ENCODE data around the gene THADA. TPM values are rescaled to one million over a fixed set of nuclear protein-coding genes. Genes with fewer than 3 reads are reported as not detected.

THADA gene
- polyA plus RNA-seq, 3 donors, result 7.3 to 11.2 (median 9.7) TPM

- peak overlapping the region in 1 of 2 donors; percentile 99 for H3K27ac ChIP-seq (ENCODE audit: low read depth in 1 of 2, low read length in 2 of 2)
- H3K4me1 Mint-ChIP-seq, result peaks cover 64% of the 10 kb centered on the region
Measured at GRCh38 chr2:43405829-43406228, 190.0 kb downstream of the THADA start.

GRCh38 chr2:43402452-43402937 is 193.3 kb downstream of the THADA start:
- Mint-ChIP-seq H3K36me3 (peaks cover 14 to 23% of the 10 kb centered on the region in 2 donors), H3K4me3 (no peak overlapping the region), H3K27me3 (ENCODE audit: low read depth in 3 of 3) (peaks cover 0 to 1% (median 0%) of the 10 kb centered on the region in 3 donors), H3K4me1 (peaks cover 58% of the 10 kb centered on the region), H3K27ac (peak overlapping the region in 5 of 7 donors; percentile 12 to 71 (median 30)), H3K9me3 (no peaks in the 10 kb centered on the region)
- H3K36me3 ChIP-seq (replicated peaks in 1 of 2; ENCODE audit: control insufficient read depth in 1 of 2, insufficient read depth in 2 of 2, low read length in 2 of 2), result peaks cover 5 to 6% of the 10 kb centered on the region in 2 donors
- no peak overlapping the region for H3K27ac ChIP-seq (ENCODE audit: low read depth in 1 of 2, low read length in 2 of 2)
- H3K4me3 ChIP-seq (replicated peaks in 1 of 3; ENCODE audit: low read depth in 2 of 3, low read length in 3 of 3), result no peak overlapping the region
- no peak for TF ChIP-seq CTCF (IDR thresholded peaks at IDR 0.05)
- DNase-seq, result no peak
- WGBS (ENCODE audit: insufficient coverage), result 95% methylated on average over 4 of the region's 4 CpGs
- no peaks in the 10 kb centered on the region for H3K27me3 ChIP-seq (ENCODE audit: control insufficient read depth in 2 of 2, insufficient read depth in 2 of 2, low read length in 2 of 2)
- intact Hi-C loops (cut with micrococcal nuclease), result loop anchor here (10.0 kb wide), 1 partner anchor 98 kb away; no protein-coding TSS in a partner anchor
- H2AFZ ChIP-seq (ENCODE audit: insufficient read depth, low read depth, low read length, poor library complexity, severe bottlenecking), result no peak overlapping the region
- H3K4me1 ChIP-seq (ENCODE audit: control insufficient read depth in 1 of 2, insufficient read depth in 2 of 2, low read length in 2 of 2), result peaks cover 31 to 51% of the 10 kb centered on the region in 2 donors
- no peak overlapping the region for H3K9ac ChIP-seq (ENCODE audit: insufficient read depth, low read length, poor library complexity, severe bottlenecking)
- H4K20me1 ChIP-seq (ENCODE audit: insufficient read depth, low read length), result no peaks in the 10 kb centered on the region
- peaks cover 4% of the 10 kb centered on the region for H3K79me2 ChIP-seq (ENCODE audit: insufficient read depth, low read length)
- H3K4me2 ChIP-seq (replicated peaks; ENCODE audit: extremely low read depth, low read length, poor library complexity, severe bottlenecking), result no peak overlapping the region
- H3K9me3 ChIP-seq (replicated peaks in 1 of 2; ENCODE audit: control insufficient read depth in 1 of 2, insufficient read depth in 1 of 2, low read length in 2 of 2), result no peaks in the 10 kb centered on the region

More at GRCh38 chr2:43405829-43406228, 190.0 kb downstream of the THADA start:
- no peaks in the 10 kb centered on the region for H3K27me3 ChIP-seq (ENCODE audit: control insufficient read depth in 2 of 2, insufficient read depth in 2 of 2, low read length in 2 of 2)
- WGBS (ENCODE audit: insufficient coverage), result no CpG with 5 or more reads among the region's 1 CpG
- no peak overlapping the region for H3K4me2 ChIP-seq (replicated peaks; ENCODE audit: extremely low read depth, low read length, poor library complexity, severe bottlenecking)
- Mint-ChIP-seq H3K27ac (peak overlapping the region in 4 of 7 donors; percentile 31 to 71 (median 58)), H3K27me3 (ENCODE audit: low read depth in 3 of 3) (peaks cover 0 to 1% (median 0%) of the 10 kb centered on the region in 3 donors), H3K4me3 (no peak overlapping the region), H3K9me3 (no peaks in the 10 kb centered on the region), H3K36me3 (peaks cover 9 to 12% of the 10 kb centered on the region in 2 donors)
- peaks cover 8% of the 10 kb centered on the region for H3K79me2 ChIP-seq (ENCODE audit: insufficient read depth, low read length)
- no peaks in the 10 kb centered on the region for H4K20me1 ChIP-seq (ENCODE audit: insufficient read depth, low read length)
- intact Hi-C loops (cut with micrococcal nuclease), result loop anchor here (10.0 kb wide), 1 partner anchor 101 kb away; no protein-coding TSS in a partner anchor
- H3K4me3 ChIP-seq (replicated peaks in 1 of 3; ENCODE audit: low read depth in 2 of 3, low read length in 3 of 3), result no peak overlapping the region
- no peaks in the 10 kb centered on the region for H3K9me3 ChIP-seq (replicated peaks in 1 of 2; ENCODE audit: control insufficient read depth in 1 of 2, insufficient read depth in 1 of 2, low read length in 2 of 2)
- no peak overlapping the region for H3K9ac ChIP-seq (ENCODE audit: insufficient read depth, low read length, poor library complexity, severe bottlenecking)
- H2AFZ ChIP-seq (ENCODE audit: insufficient read depth, low read depth, low read length, poor library complexity, severe bottlenecking), result no peak overlapping the region
- no peak for DNase-seq
- H3K4me1 ChIP-seq (ENCODE audit: control insufficient read depth in 1 of 2, insufficient read depth in 2 of 2, low read length in 2 of 2), result peaks cover 54 to 69% of the 10 kb centered on the region in 2 donors
- TF ChIP-seq CTCF (IDR thresholded peaks at IDR 0.05), result no peak
- no peaks in the 10 kb centered on the region for H3K36me3 ChIP-seq (replicated peaks in 1 of 2; ENCODE audit: control insufficient read depth in 1 of 2, insufficient read depth in 2 of 2, low read length in 2 of 2)

Measured in CD14-positive monocyte (primary cell).